Measurements from ENCODE around the gene MACROH2A1. TPM values are rescaled to one million over a fixed set of nuclear protein-coding genes. Genes with fewer than 3 reads are reported as not detected.
A peak's percentile ranks its signal among the peaks of the same experiment; 100 is the strongest.

The MACROH2A1 gene
- total and polyA plus RNA-seq, 2 donors from 2014 or later = 99.4 to 144 TPM

DNA sequence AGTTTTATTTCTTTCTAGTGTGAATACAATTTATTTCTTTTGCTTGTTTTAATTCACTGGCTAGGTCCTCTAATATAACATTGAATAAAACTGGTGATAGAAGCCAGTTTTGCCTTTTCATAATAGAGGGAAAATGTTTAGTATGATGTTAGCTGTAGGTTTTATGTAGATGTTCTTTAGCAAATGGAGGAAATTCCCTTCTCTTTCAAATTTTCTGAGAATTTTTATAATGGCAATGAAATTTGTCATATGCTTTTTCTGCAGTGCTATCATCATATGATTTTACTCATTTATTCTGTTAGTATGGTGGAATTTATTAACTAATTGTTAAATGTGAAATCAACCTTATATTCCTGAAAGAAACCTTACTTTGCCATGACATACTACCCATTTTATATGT, 18.1 kb upstream of the MACROH2A1 start:
- H3K4me3 ChIP-seq (ENCODE audit: low read length in 3 of 3) = no peak overlapping the region
- no peaks in the 10 kb centered on the region for H3K4me1 ChIP-seq (ENCODE audit: control insufficient read depth in 2 of 3, insufficient read depth in 2 of 3, low read depth in 1 of 3, low read length in 3 of 3)
- intact Hi-C loops (cut with DNase I) = no loop called here
- no peak overlapping the region for H3K27ac ChIP-seq (ENCODE audit: low read depth in 2 of 2, low read length in 2 of 2)
- no peak for DNase-seq
- H3K9me3 ChIP-seq (ENCODE audit: control insufficient read depth in 2 of 3, insufficient read depth in 1 of 3, low read length in 3 of 3) = peaks cover 0 to 4% (median 0%) of the 10 kb centered on the region in 3 donors
- no peak for FAIRE-seq
- H3K36me3 ChIP-seq (ENCODE audit: control insufficient read depth in 2 of 3, insufficient read depth in 3 of 3, low read length in 3 of 3) = no peaks in the 10 kb centered on the region
- H3K9ac ChIP-seq (ENCODE audit: low read length in 3 of 3) = no peak overlapping the region
- no peaks in the 10 kb centered on the region for H3K27me3 ChIP-seq (ENCODE audit: control insufficient read depth, insufficient read depth, low read length)
- TF ChIP-seq, protein P1, sequence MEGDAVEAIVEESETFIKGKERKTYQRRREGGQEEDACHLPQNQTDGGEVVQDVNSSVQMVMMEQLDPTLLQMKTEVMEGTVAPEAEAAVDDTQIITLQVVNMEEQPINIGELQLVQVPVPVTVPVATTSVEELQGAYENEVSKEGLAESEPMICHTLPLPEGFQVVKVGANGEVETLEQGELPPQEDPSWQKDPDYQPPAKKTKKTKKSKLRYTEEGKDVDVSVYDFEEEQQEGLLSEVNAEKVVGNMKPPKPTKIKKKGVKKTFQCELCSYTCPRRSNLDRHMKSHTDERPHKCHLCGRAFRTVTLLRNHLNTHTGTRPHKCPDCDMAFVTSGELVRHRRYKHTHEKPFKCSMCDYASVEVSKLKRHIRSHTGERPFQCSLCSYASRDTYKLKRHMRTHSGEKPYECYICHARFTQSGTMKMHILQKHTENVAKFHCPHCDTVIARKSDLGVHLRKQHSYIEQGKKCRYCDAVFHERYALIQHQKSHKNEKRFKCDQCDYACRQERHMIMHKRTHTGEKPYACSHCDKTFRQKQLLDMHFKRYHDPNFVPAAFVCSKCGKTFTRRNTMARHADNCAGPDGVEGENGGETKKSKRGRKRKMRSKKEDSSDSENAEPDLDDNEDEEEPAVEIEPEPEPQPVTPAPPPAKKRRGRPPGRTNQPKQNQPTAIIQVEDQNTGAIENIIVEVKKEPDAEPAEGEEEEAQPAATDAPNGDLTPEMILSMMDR (IDR thresholded peaks at IDR 0.05; ENCODE audit: borderline replicate concordance, extremely low read depth, insufficient read depth) = no peak

DNA sequence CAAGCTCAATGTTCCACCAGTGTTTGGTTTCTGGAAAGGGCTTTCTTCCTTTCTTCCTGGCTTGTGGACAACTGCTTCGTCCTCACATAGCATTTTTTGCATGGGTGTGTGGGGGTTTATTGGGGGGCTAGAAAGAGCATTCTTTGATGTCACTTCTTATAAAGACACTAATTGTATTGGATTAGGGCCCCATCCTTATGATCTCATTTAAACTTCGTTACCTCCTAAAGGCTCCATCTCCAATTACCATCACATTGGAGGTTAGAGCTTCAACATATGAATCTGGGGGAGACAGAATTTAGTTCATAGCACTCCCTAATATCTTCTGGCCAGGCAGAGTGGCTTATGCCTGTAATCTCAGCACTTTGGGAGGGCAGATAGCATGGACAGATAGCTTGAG, 6.1 kb upstream of the MACROH2A1 start:
- intact Hi-C loops (cut with DNase I) = no loop called here
- no peak overlapping the region for H3K4me3 ChIP-seq (ENCODE audit: low read length in 3 of 3)
- H3K9me3 ChIP-seq (ENCODE audit: control insufficient read depth in 2 of 3, insufficient read depth in 1 of 3, low read length in 3 of 3) = peaks cover 0 to 5% (median 0%) of the 10 kb centered on the region in 3 donors
- FAIRE-seq = no peak
- H3K27me3 ChIP-seq (ENCODE audit: control insufficient read depth, insufficient read depth, low read length) = no peaks in the 10 kb centered on the region
- no peak for DNase-seq
- no peak overlapping the region for H3K9ac ChIP-seq (ENCODE audit: low read length in 3 of 3)
- no peaks in the 10 kb centered on the region for H3K4me1 ChIP-seq (ENCODE audit: control insufficient read depth in 2 of 3, insufficient read depth in 2 of 3, low read depth in 1 of 3, low read length in 3 of 3)
- H3K36me3 ChIP-seq (ENCODE audit: control insufficient read depth in 2 of 3, insufficient read depth in 3 of 3, low read length in 3 of 3) = no peaks in the 10 kb centered on the region
- TF ChIP-seq, protein P1 (IDR thresholded peaks at IDR 0.05; ENCODE audit: borderline replicate concordance, extremely low read depth, insufficient read depth) = no peak
- H3K27ac ChIP-seq (ENCODE audit: low read depth in 2 of 2, low read length in 2 of 2) = no peak overlapping the region

DNA sequence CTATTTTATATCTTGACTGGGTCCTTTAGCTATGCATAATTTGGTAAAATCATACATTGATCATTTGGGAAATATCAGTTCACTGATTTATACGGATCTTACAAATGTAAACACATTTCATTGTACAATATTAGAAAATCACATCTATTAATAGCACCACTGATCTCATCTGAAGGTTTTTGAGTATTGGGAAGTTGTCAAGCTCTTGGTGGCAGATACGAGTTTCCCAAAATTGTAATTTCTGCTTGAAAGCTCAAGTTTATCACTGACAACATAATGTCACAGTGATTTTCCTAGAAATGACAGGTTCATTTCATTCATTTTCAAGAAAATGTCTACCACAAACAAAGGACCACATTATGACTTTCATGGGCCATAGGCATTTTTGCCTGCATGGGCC, 3.0 kb upstream of the MACROH2A1 start:
- TF ChIP-seq, protein P1 (IDR thresholded peaks at IDR 0.05; ENCODE audit: borderline replicate concordance, extremely low read depth, insufficient read depth) = no peak
- H3K9me3 ChIP-seq (ENCODE audit: control insufficient read depth in 2 of 3, insufficient read depth in 1 of 3, low read length in 3 of 3) = peaks cover 0 to 5% (median 0%) of the 10 kb centered on the region in 3 donors
- H3K27ac ChIP-seq (ENCODE audit: low read depth in 2 of 2, low read length in 2 of 2) = no peak overlapping the region
- H3K4me3 ChIP-seq (ENCODE audit: low read length in 3 of 3) = no peak overlapping the region
- FAIRE-seq (no peak), DNase-seq (no peak)
- H3K4me1 ChIP-seq (ENCODE audit: control insufficient read depth in 2 of 3, insufficient read depth in 2 of 3, low read depth in 1 of 3, low read length in 3 of 3) = peaks cover 0 to 7% (median 5%) of the 10 kb centered on the region in 3 donors
- no peak overlapping the region for H3K9ac ChIP-seq (ENCODE audit: low read length in 3 of 3)
- H3K36me3 ChIP-seq (ENCODE audit: control insufficient read depth in 2 of 3, insufficient read depth in 3 of 3, low read length in 3 of 3) = no peaks in the 10 kb centered on the region
- no peaks in the 10 kb centered on the region for H3K27me3 ChIP-seq (ENCODE audit: control insufficient read depth, insufficient read depth, low read length)
- intact Hi-C loops (cut with DNase I) = no loop called here

DNA sequence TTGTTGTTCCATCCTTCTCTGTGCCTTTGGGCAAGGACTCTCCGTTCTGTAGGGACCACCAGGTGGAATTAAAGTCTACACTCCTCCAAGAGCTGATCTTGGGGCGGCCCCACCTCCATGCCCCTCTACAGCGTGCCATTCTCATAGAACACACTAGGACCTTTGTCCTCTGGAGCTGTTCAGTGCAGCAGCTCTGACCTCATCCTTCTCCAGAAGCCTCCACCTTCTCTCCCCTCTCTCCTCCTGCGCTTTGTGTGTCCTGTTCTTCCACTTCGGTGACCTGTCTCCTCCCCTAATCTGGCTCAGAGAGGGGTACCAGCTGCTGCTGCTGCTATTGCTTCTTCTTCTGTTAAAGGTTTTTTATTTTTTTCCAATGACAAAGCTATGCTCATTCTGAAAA, 1.8 kb upstream of the MACROH2A1 start:
- Histone ChIP-seq H3K9me3 (ENCODE audit: control insufficient read depth in 2 of 3, insufficient read depth in 1 of 3, low read length in 3 of 3) (peaks cover 0 to 5% (median 0%) of the 10 kb centered on the region in 3 donors), H3K27ac (ENCODE audit: low read depth in 2 of 2, low read length in 2 of 2) (no peak overlapping the region), H3K4me1 (ENCODE audit: control insufficient read depth in 2 of 3, insufficient read depth in 2 of 3, low read depth in 1 of 3, low read length in 3 of 3) (peaks cover 0 to 11% (median 6%) of the 10 kb centered on the region in 3 donors), H3K27me3 (ENCODE audit: control insufficient read depth, insufficient read depth, low read length) (no peaks in the 10 kb centered on the region), H3K9ac (ENCODE audit: low read length in 3 of 3) (no peak overlapping the region), H3K4me3 (ENCODE audit: low read length in 3 of 3) (no peak overlapping the region), H3K36me3 (ENCODE audit: control insufficient read depth in 2 of 3, insufficient read depth in 3 of 3, low read length in 3 of 3) (no peaks in the 10 kb centered on the region)
- peak in 2 of 5 donors; percentile 8 to 24 for DNase-seq
- no peak for FAIRE-seq
- intact Hi-C loops (cut with DNase I) = no loop called here
- TF ChIP-seq, protein P1 (IDR thresholded peaks at IDR 0.05; ENCODE audit: borderline replicate concordance, extremely low read depth, insufficient read depth) = no peak
